Measurements from ENCODE around the gene RANBP10.
"Not testable (repeated sequence)": the region's sequence is repeated elsewhere in the genome, so short reads cannot be mapped to it uniquely, and the experiment has no call there.

RANBP10 gene

DNA sequence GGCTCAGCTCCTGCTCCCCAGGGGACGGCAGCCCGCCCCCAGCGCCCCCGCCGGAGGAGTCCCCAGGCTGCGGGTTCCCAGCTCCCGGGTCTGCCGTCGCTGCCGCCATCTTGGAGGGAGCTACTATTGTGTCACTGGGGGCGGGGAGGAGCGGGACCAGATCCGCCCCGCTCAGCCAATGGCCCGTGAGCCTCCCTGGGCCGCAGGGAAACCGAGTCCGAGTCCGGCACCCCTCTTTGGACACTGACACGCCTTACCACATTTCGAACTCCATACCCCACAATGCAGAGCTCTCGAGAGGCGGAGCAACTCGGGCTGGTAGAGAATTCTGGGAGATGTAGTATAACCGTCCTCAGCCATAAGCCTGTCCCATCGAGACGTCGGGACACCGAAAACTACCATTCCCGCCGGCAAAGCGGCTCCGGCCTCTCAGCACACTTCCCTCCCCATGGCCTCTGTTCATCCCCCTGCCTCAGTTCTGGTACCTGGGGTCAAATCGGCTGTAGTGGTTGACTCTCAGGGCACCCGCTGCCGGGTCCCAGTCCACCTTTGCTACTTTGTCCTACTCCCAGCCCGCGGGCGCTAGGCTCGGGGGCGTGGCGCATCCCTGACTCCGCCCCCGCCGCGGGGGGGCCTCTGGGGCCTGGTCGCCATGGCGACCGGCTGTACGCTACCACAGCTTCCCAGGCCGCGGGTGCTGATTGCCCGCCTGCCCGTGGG lies at the start of gene RANBP10, which contains the start of gene TSNAXIP1:
Gene RANBP10, minus strand, starts transcription at position 133 of the 720 bp plus-strand sequence. Its CDS starts 24 bp downstream, at position 109.
Gene TSNAXIP1, plus strand, starts transcription at position 462 of the 720 bp plus-strand sequence. CDS start 261 bp downstream, outside the sequence.
- peak; percentile 98 for DNase-seq (ENCODE audit: low read depth)

- no peak for DNase-seq (ENCODE audit: low read depth)
Measured at GRCh38 chr16:67855789-67856188, 49.4 kb upstream of the RANBP10 start.

DNA sequence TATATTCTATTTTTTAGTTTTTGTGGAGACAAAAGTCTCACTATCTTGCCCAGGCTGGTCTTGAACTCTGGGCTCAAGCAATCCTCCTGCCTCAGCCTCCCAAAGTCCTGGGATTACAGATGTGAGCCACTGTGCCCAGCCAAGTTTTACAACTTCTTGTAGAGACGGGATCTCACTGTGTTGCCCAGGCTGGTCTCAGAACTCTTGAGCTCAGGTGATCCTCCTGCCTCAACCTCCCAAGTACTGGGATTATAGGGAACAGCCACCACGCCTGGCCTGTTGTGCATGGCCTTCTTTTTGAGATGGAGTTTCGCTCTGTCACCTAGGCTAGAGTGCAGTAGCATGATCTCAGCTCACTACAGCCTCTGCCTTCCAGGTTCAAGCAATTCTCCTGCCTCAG lies 47.3 kb upstream of the RANBP10 start:
- no peak for DNase-seq (ENCODE audit: low read depth)

GRCh38 chr16:67848118-67848517 lies 41.8 kb upstream of the RANBP10 start:
- no peak for DNase-seq (ENCODE audit: low read depth)

DNA sequence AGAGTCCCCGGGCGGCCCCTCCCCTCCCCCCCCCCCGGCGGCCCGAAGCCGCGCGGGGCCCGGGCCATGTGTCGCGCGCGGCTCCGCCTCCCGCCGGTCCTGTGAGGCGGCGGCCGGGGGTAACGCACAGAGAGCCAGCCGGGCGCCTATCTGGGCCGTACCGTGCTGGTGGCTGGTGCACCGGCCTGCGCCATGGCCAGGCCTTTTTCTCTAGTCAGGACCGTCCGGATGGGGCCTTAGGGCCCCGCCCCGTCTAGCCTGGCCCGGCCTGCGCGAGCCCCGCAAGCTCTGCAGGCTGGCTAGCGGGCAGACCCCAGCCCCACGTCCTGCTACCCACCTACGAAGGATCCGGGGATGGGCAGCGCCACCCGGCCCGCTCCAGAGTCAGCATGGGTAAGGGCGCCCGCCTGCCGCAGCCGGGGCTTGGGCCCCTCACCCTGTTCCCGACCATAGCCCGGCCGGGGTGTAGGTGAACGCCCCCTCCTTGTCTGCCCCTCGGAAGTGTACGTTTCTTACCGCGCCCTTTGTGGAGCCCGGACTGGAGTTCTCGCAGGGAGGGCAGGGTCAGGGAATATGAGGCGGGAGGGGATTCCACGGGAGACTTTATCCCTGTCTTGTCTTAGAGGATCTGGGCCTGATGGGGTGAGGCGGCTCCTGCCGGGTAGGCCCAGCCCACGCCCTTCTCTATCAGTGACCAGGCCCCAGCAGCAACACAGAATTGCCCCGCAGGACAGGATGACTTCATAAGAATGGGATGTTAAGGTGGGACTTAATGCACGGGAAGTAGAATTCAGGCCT lies 40.9 kb upstream of the RANBP10 start, which contains the start of gene CENPT:
Gene CENPT, minus strand, starts transcription at position 630 of the 798 bp plus-strand sequence. CDS start 13,834 bp downstream, outside the sequence.
- peak; percentile 48 for DNase-seq (ENCODE audit: low read depth)

GRCh38 chr16:67846320-67847063 lies 40.1 kb upstream of the RANBP10 start, which contains the start of gene NUTF2:
NUTF2 (plus strand) TSS chr16:67846933; CDS start chr16:67865131, 18,198 bp downstream.
- peak; percentile 96 for DNase-seq (ENCODE audit: low read depth)

DNA sequence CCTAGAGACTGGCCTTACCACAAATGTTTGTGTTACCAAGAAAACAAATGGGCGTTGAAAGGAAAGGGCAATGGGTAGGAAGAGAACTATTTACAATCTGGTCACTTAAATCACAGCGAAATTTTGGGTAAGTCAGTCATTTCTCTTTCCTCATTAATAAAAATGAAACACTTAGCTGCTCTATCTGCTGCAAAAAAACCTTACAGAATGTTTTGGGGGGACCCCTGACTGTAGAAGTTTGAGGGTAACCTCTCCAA lies 39.6 kb upstream of the RANBP10 start:
- no peak for DNase-seq (ENCODE audit: low read depth)

DNA sequence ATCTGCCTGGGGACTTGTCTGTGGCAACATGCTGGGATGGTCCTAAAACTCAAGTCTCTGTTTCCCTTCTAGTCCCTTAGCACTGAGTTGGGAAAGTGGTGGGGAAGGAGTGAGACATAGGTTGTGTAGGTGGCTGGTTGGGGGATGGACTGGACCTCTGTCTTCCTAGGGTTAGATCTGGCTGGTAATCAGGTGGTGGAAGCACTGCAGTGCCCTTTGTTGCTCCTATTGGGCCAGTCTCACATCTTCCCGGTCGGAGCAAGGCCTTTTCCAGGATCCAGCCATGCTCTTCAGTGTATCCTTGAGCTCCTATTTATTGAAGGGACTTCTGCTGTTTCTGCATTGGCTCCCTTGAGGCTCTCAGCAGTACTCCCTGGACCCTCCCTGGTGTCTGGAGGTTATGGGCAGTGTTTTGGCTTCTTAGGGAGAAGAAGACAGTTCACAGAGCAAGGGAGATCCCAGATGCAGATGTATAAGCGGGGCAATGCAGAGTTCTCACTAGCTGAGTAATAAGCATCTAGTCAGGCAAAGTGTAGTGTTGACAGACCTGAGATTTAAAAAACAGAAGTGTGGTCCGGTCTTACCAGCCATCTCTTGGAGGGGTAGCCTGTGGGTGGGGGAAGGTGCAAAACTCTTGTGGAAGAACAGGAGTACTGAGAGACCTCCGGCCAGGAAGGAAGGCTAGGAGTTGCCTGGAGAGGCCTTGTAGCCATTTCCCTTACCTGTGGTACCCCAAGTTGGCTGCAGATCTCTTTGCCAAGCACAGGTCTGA lies 39.1 kb upstream of the RANBP10 start:
- DNase-seq (ENCODE audit: low read depth) = no peak

- no peak for DNase-seq (ENCODE audit: low read depth)
Measured at GRCh38 chr16:67844497-67844896, 38.1 kb upstream of the RANBP10 start.

GRCh38 chr16:67843343-67843765 lies 37.0 kb upstream of the RANBP10 start:
- no peak for DNase-seq (ENCODE audit: low read depth)

DNA sequence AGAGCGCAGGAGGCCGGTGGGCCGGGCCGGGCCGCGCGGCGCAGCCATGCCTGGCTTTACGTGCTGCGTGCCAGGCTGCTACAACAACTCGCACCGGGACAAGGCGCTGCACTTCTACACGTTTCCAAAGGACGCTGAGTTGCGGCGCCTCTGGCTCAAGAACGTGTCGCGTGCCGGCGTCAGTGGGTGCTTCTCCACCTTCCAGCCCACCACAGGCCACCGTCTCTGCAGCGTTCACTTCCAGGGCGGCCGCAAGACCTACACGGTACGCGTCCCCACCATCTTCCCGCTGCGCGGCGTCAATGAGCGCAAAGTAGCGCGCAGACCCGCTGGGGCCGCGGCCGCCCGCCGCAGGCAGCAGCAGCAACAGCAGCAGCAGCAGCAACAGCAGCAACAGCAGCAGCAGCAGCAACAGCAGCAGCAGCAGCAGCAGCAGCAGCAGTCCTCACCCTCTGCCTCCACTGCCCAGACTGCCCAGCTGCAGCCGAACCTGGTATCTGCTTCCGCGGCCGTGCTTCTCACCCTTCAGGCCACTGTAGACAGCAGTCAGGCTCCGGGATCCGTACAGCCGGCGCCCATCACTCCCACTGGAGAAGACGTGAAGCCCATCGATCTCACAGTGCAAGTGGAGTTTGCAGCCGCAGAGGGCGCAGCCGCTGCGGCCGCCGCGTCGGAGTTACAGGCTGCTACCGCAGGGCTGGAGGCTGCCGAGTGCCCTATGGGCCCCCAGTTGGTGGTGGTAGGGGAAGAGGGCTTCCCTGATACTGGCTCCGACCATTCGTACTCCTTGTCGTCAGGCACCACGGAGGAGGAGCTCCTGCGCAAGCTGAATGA lies 36.4 kb upstream of the RANBP10 start:
- DNase-seq (ENCODE audit: low read depth) = peak; percentile 51

DNA sequence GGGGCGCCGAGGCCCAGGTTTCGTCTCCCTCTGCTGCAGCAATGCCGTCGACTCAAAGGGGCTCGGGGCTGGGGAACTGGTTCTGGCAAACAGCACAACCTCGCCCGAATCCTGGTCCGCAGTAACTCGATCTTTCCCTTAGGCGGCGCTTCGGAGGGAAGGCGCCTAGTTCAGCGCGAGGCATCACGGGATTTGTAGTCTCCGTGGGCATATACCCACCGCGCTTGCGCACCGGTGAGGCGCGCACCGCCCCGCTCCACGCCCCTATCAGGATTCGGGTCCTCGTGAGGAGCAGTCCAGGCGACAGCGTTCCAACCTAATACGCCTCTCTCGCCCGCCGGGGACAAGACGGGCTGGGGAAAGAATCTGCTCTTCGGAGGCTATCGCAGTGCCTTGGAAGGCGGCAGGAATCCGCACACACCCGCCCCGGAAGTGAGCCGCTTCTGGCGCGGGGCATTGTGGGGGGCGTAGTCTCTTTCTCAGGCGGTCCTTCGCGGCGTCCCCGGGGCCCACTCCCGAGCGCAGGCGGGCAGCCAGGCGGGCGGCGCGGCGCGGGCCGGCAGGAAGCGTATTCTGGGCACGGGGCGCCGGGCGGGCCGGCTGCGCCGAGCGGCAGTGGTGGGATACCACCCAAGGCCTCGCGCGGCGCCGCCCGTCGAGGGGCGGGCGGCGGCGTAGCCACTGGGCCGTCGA lies 35.6 kb upstream of the RANBP10 start, which contains the start of gene THAP11:
Gene THAP11, plus strand, starts transcription at position 505 of the 693 bp plus-strand sequence. CDS start 235 bp downstream, outside the sequence.
- peak; percentile 89 for DNase-seq (ENCODE audit: low read depth)

DNA sequence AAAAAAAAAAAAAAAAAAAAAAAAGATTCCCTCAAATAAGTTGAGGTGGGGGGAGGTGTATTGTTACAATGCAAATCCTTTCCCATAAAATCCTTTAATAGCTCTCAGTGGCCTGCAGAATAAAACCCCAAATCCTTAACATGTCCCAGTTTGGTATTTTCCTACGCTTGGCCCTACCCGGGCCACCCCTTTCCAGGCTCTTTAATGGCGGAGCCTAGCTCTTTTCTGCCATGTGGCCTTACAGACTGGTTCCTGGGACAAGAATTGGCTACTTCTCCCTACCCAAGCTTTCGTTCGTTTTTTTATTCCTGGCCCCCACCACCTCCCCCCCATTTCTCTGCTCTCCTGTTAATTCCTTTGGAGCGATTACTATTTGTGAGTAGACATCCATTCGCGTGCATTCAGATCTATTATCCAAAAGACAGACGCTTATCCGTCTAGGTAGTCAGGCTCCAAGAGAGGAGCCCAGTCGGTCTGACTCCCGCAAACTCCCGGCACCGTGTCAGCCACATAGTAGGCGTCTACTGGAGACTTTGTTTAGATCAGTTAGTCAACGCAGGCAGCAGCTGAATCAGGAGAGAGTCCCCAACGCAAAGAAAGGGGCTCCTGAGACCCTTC lies 34.9 kb upstream of the RANBP10 start:
- DNase-seq (ENCODE audit: low read depth) = no peak

- DNase-seq (ENCODE audit: low read depth) = no peak
Measured at GRCh38 chr16:67837811-67838210, 31.5 kb upstream of the RANBP10 start.

GRCh38 chr16:67837190-67837589 lies 30.8 kb upstream of the RANBP10 start:
- not testable (repeated sequence) for DNase-seq (ENCODE audit: low read depth)

GRCh38 chr16:67834242-67834614 lies 27.9 kb upstream of the RANBP10 start:
- DNase-seq (ENCODE audit: low read depth) = no peak

DNA sequence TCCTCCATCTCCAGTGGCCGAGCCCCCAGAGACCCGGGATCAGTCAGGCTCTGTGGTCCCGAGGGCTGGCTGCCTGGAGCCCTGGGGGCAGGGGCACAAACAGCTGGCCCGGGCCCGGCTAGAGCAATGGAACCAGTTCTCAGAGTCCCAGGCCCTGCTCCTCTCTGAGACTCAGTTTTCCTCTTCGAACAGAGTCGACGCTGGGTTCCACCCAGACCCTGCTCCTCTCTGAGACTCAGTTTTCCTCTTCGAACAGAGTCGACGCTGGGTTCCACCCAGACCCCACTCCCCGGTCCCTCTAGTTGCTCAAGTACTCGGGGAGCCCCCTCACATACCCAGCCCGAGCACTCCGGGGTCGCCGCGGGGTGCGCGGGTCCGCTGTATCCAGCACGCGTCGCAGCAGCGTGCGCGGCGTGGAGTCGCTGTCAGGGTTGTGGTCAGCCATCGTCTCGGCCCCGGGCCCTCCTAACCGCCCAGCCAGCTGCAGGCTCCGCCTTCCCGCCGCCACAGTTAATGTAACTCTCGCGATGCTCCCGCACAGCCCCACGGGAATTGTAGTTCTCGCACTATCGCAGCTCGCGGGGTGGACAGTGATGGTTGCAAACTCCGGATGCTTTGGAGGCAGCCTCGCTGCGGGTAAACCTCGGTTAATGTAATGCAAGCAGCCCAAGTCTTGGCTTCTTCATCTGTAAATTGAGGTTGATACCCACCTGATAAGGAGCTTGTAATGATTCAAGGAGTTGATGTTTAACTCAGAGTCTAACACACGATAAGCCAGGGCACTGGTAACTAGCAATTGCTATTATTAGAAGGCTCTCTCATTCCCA lies 27.3 kb upstream of the RANBP10 start:
- peak; percentile 85 for DNase-seq (ENCODE audit: low read depth)

DNA sequence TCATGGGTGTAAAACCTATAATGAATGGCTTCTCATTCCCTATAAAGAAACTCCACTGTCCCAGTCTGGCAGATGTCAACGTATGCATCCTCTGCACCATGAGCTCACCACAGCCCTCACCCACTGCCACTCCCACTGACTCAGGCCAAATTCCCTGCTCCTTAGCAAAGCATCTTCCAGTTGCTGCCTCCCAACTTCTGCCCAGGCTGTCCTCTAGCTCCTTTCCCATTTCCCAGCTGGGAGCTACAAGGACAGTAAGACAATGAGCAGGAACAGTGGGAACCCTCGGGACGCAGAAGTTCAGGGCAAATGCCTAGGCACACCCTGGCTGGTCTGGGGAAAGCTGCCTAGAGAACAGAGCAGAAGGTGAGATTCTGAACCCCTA lies 26.7 kb upstream of the RANBP10 start:
- no peak for DNase-seq (ENCODE audit: low read depth)

DNA sequence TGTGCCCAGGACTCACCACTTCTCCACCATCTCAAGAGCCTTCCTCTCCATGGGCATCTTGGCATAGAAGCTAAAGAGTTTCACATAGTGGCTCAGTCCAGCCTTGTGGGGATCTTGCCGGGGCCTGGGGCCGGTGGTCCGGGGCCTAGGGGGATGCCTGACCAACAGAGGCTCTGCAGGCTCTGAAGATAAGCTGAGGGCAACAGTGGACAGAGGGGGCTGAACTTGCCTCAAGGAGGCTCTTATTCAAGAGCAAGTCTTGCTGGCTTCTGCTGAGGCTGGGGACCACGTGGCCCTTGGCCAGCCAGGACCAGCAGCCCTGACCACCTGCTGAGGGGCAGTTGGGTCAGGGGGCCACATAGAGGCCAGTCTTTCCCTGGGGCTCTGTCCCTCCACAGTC lies 22.3 kb upstream of the RANBP10 start:
- DNase-seq (ENCODE audit: low read depth) = no peak

Measured in CMK (cell line).